Measurements from ENCODE around the gene RSPH9.

The RSPH9 gene, protein sequence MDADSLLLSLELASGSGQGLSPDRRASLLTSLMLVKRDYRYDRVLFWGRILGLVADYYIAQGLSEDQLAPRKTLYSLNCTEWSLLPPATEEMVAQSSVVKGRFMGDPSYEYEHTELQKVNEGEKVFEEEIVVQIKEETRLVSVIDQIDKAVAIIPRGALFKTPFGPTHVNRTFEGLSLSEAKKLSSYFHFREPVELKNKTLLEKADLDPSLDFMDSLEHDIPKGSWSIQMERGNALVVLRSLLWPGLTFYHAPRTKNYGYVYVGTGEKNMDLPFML
- total RNA-seq = 0 to 1.8 (median 0) reads per million in 17 experiments

DNA sequence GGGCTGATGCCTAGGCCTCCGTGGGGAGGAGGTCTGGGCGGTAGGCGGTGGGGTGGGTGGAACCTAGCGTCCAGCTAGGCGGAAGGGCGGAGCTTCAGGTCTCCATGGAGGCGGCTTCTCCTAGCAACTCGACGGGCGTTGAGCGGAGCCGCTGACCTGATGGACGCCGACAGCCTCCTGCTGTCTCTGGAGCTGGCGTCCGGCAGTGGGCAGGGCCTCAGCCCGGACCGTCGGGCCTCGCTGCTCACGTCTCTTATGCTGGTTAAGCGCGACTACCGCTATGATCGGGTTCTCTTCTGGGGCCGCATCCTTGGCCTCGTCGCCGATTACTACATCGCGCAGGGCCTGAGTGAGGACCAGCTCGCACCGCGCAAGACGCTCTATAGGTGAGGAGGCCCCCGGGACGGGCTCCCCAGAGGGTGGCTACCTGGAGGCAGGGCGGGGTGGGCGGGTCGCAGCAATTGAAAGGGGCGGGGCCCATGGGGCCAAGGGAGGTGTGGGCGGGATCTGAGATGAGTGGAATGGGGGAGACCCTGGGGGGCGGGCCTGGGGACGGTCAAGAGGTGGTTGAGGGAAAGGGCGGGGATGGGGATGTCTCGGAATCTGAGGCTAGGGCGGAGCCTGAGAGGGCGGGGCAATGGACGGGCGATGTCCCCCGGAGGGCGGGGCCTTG, at the start of gene RSPH9:
TSS of gene RSPH9 (plus strand) at position 97 of the 673 bp plus-strand sequence. CDS start at position 160, 63 bp downstream.
- peak in 3 of 4 experiments; percentile 42 to 67 (median 53) for DNase-seq

DNA sequence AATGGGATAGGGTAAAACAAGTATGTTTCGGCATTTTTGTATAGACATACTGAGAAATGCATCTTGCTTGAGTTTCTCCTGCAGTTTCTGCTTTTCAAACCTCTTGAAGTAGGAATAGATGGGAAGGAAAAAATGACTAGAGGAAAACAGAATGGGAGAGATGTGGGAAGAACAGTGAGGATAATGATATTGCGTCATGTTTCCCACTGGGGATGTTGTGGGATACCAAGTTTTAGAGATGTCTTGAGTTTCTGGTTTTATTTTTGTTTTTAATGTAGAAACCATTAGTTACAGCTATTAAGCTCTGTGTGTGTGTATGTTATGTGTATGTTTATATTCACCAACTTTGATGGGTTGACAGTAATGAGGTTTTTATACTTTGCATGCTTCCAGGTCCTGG, 44.2 kb upstream of the RSPH9 start:
- DNase-seq = no peak

DNA sequence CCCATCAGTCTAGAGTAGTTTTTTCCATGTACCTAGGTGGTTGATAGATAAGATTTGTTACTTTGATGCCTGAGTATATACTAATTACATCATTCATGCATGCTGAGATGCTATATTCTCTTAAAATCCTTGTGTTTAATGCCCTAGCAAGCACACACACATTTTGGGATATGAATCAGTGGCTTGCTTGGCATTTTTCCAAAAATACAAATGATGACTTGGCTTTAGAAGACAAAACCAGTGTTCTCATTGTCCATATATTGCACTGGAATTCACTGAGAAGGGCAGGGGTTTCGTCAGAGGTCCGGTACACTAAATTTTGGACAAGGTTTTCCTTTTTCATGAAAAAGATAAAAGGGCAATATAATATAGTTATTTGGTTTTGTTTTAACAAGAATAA, 40.7 kb upstream of the RSPH9 start:
- DNase-seq = no peak

DNA sequence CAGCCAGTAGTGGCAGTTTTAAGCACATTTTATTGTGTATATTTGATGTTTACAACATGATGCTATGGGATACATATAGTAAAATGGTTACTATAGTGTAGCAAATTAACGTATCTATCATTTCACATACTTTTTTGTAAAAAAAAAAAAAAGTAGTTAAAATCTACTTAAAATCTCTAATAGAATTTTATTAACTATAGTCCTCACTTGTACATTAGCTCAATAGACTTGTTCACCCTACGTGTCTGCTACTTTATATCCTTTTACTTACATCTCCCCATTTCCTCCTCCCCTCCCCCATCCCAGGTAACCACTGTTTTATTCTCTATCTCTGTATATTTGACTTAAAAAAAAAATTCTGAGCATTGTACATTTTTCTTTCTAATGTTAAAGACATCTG, 38.8 kb upstream of the RSPH9 start:
- no peak for DNase-seq

DNA sequence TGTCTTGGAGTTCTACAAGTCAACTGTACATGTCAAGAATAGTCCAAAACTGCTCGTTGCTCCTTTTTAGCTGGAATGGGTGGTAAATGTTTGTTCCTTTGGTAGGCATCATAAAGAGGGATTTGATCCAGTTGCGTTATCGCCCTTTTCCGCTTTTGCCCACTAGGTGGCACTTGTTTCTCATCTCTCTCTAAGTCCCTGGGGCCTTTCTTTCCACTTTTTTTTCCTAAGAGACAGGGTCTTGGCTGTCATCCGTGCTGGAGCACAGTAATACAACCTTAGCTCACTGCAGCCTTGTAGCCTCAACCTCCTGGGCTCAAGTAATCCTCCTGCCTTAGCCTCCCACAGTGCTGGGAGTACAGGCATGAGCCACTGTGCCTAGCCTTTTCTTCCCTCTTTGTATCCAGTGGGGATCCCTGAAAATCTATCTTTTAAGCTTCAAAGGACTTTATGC, 36.5 kb upstream of the RSPH9 start:
- peak; percentile 69 to 81 (median 74) for DNase-seq

DNA sequence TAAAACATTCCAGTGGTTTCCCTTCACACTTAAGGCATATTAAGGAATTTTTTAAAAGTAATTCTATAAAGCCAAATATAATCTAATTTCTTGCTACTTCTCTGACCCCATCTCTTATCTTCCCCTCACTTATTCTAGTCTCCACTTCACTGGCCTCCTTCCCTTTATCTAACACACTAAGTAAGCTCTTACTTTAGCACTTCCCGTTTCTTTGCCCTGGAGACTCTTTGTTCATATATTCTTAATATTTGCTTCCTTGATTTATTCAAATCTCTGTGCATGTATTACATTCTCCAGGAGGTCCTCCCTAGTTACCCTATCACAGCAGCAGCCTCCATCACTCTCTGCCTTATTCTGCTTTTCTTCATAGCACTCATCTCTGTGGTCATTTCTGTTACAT, 36.0 kb upstream of the RSPH9 start:
- peak in 3 of 4 experiments; percentile 25 to 71 (median 60) for DNase-seq

DNA sequence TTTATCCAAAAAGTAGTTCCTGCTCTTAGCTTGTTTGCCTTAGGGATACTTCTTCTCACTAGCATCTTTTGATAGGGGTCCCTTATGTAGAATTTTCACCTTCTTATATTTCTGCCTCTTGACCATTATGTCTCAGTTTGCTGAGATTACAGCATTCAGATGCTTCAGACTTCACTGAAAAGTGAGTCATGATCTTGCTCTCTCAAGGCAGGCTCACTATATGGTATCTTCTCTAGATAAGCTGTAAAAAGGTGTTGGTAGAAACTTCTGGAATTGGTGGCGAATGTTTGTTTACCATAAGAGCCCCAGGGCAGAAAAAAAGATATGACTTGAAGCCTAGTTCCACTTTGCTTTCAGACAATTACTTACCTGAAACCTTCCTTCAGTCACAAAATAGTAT, 35.4 kb upstream of the RSPH9 start:
- DNase-seq = no peak

DNA sequence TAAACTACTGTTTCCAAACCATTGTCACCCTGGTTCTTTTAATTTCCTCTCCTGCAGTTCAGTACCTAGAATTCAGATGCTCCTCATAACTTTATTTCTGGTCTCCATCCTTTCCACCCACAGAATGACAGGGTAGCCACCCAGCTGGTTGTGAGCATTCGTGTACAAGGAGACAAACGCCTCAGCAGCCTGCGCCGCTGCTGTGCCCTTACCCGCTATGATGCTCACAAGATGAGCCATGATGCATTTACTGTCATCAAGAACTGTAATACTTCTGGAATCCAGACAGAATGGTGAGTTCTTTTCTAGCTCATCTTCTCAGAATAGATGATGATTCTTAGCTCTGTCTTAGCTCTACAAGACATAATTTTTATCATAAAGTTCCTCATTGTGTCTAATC, 34.4 kb upstream of the RSPH9 start:
- DNase-seq = no peak

DNA sequence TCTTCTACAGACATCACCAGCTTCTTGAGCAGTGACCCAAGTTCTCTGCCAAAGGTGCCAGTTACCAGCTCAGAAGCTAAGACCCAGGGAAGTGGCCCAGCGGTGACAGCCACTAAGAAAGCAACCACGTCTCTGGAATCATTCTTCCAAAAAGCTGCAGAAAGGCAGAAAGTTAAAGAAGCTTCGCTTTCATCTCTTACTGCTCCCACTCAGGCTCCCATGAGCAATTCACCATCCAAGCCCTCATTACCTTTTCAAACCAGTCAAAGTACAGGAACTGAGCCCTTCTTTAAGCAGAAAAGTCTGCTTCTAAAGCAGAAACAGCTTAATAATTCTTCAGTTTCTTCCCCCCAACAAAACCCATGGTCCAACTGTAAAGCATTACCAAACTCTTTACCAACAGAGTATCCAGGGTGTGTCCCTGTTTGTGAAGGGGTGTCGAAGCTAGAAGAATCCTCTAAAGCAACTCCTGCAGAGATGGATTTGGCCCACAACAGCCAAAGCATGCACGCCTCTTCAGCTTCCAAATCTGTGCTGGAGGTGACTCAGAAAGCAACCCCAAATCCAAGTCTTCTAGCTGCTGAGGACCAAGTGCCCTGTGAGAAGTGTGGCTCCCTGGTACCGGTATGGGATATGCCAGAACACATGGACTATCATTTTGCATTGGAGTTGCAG, 31.0 kb upstream of the RSPH9 start:
- DNase-seq = no peak

DNA sequence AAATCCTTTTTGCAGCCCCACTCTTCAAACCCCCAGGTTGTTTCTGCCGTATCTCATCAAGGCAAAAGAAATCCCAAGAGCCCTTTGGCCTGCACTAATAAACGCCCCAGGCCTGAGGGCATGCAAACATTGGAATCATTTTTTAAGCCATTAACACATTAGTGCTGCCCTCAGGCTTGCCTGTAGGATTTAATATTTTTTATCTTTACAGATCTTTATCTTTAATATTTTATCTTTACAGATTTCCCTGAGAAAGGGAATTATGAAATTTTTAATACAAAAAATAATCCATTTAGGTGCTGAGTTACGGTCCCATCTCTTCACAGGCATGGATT, 30.5 kb upstream of the RSPH9 start:
- no peak for DNase-seq

DNA sequence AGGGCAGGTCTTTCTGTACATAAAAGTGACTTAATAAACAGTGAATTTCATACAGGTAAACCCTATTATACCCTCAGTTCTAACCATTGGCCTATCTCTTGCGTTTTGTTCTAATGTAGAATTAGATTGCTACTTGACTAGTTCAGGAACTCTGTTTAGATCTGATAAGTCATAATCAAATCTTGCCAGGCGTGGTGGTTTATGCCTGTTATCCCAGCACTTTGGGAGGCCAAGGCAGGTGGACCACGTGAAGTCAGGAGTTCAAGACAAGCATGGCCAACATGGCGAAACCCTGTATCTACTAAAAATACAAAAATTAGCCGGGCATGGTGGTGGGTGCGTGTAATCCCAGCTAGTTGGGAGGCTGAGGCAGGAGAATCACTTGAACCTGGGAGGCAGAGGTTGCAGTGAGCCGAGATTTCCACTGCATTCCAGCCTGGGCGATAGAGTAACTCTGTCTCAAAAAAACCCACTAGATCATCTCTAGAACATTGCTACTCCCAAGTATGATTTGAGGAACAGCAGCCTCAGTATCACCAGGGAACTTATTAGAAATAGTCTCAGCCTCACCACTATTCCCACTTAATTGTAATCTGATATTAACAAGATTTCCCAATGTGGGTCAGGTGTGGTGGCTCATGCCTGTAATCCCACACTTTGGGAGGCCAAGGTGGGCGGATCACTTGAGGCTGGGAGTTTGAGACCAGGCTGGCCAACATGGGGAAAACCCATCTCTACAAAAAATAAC, 27.9 kb upstream of the RSPH9 start:
- no peak for DNase-seq

DNA sequence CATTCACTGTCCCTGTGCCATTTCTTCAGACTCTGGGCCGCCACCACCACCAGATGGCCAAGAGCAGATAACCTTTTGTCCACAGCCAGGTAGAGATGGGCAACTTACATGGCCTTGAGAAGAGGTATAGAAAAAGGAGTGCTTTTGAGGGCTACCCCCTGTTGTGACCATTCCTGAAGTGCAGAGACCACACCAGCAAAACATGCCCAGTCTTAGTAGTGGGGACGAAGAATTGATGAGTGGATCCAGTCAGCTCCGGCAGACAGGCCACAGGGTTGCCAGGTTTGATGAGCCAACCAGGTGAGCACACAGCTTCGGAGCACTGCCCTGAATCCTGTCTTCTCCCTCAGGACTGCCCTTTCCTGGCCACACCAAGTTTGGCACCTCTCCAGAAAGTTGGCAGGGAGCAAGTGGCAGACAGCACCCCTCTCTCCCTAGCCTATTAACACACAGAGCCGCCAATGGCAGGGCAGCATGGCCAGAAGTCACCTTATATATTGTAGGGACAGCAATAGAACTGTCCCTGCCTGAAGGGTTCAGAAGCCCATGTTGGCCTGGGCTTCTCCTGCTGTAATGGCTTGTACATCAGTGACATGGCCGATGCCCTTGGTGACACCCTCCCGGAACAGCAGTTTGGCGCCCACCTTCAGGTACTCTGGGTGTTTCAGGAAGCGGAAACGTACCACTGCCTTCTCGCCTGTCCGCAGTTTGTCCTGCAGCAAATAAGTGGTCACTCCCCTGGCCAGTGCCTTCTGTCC, 23.6 kb upstream of the RSPH9 start:
- DNase-seq = no peak

DNA sequence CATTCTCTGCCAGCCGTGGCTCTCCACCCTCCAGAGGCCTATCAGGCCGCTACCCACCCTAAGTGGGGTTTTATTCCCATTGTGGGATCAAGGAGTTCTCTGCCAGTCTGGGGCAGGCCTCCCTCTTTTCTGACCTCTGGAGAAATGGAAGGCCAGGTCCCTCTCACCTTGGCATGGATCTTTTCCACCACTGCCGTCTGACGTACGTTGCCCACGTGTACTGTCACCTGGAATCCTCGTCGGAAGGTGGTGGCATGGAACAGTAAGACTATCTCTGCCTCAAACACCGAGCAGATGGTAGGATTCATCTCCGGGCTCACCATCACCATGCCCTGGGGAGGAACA, 23.0 kb upstream of the RSPH9 start:
- no peak for DNase-seq

DNA sequence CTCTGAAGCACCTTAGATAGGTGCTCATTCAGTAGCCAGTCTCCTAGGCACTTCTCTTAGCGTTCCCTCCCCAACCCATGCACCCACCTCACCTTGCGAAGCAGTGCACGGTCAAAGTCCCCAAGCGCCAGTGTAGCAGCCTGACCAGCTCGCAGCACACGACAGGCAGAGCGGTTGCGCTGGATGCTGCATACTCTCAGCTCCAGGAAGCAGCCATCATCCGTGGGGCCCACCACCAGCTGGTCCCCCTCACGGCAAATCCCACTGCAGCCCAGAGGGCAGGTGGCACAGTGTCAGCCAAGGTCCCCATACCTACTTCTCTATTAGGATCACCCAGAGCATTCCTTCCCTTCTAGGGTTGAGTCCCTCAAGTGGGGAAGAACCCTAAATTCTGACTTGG, 22.3 kb upstream of the RSPH9 start:
- no peak for DNase-seq

DNA sequence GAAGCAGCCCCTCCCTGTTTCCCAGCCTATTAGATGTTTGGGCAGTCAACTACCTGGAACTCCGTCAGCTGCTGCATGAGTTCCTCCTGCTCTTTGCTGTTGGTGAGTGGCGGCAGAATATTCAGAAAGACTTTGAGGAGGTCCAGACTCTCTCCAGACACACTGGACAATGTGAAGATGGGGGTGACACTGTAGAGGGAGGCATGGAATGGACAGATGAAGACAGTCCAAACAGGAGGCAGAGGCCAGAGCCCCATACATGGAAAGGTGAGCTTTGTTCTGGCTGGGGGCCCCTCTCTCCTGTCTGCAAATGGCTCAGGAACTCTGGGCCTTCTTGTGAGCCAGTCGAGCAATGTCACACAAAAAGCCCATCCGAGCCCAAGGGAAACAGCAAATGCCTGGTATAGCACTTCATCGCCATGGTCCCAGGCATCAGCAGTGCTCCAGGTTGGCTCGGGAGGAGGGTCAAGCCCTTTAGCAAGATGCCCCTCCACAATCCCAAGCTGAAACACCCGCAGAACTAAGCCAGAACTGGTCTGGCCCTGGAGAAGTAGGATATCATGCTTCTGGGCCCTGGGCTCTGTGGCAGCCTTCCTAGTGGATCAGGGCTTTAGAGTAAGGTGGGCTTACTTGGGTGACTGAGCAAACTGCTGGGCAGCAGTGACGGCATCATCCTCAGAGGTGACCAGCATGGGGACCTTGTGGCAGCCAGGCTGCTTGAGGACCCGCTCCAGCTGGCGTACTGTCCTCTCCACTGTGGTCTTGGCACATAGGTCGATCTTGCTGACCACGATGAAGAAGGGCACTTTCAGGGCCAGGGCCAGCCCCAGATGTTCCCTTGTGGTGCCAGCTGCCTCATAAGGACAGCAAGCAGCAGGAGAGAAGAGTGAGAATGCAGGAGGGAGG, 20.7 kb upstream of the RSPH9 start:
- DNase-seq = no peak

DNA sequence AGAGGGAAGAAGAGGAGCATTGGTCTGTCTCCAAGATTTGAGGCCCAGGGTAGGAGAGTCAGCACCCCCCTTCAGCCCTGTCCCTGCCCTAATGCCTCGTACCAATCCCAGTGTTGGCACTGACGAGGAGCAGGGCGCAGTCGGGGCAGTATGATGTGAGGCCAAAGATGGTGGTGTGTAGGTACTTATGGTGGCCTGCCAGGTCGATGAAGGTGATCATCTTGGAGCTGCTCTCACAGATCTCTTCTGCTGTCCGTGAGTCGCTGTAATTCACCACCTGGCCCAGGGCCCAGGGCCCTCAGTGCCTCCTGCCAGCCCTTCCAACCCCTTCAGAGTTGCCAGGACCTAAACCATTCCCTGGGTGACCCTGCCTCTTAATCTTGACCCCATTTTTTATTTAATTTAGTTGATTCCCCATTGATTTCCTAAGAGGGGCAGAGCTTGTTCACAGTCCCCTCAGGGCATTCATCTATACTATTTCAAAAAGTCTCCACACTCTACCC, 20.0 kb upstream of the RSPH9 start:
- no peak for DNase-seq

DNA sequence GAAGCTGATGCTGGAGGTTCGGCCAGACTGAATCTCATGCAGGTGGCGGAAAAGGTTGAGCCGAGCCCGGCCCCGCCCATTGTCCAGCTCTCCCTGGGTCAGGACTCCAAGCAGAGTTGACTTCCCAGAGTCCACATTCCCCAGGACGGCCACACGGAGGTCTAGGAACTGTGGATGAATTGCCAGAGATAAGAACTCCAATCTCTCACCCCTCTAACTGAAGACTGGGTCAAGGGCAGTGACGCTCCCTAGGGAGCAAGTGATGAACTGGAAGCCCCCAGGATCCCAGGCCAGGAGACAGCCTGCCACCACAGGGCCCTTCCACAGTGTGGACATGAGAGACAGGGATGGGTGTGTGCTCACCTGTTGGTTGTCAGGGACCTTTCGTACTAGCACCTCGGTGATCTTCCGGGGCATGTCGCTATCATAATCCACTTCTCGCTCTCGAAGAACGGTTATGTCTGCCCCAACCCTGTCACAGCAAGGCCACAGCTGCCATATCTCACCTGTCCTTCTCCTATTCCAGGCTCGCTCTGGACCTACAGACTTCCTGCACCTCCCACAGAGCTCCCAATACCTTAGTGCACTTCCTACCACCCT, 19.3 kb upstream of the RSPH9 start:
- no peak for DNase-seq

DNA sequence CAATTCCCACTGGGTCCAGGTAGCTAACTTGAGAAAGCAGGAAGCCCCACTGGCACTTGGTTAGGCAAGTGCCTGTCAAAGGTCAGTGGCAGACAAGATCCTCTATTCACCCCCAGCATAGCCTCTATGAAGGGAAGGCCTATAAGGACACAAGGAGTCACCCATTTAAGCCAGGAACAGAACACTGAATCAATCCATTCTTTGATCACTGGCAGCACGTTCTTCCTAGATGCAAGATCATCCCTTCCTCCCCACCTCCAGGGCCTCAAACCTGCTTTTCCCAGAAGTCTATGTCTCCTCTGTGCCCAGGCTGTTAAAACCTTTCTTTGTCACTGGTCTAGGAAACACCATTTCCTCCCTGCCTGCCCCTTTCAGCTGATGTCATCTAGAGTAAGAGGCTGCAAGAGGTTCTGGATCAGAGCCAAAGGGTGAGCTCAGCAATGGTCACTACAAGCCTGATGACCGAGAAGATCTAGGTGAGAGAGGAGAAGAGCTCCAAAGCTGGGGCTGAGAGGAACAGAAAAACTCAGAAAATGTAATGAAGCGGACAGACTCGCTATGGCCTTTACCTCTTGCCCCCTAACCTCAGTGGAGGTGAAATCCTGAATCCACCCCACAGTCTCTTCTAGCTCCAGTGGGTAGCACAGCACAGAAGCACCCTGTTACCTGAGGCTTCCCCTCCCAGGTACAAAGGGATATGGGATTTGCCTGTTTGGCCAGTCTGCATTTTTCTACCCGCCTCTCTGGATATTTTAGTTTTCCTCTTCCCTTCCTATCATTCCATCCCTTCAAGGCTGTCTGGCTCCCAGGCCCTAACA, 17.6 kb upstream of the RSPH9 start:
- peak; percentile 93 to 98 (median 96) for DNase-seq

DNA sequence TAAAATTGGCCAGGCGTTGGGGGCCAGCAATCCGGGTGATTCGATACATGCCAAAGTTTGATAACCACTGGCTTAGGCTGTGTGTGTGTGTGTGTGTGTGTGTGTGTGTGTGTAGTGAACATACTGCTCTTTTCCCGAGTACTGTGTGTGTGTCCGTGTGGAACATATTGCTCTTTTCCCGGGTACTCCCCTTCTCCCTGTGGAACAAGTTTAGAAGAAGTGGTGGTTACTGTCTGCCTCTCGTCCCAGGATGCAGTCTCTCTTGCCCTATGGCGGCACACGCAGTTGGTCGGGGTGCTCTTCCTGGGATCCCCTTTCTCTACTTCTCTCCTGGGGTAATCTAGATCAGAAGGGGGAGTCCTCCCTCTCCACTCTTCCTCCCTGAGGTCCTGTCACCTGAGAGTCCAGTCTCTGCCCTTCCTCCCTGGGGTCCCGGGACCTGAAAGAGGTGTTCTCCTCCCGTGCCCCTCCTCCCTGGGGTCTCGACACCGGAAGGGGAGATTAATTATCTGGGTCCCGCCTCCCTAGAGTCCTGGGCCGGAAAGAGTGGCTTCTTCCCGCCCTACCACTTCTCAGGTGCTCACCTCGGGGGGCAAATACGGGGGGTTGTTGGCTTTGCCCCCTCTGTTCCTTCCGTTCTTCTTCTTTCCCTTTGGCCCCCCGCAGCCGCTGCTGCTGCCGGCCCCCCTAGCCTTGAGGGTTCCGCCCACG, 16.3 kb upstream of the RSPH9 start:
- peak; percentile 23 to 56 (median 44) for DNase-seq

All from suppressor macrophage (primary cell).